ENCODE data around the gene SAC3D1. TPM values are rescaled to one million over a fixed set of nuclear protein-coding genes. Genes with fewer than 3 reads are reported as not detected.

Gene SAC3D1
- total and polyA plus RNA-seq, 2 experiments from 2014 or later = 12.8 to 14.9 TPM

DNA sequence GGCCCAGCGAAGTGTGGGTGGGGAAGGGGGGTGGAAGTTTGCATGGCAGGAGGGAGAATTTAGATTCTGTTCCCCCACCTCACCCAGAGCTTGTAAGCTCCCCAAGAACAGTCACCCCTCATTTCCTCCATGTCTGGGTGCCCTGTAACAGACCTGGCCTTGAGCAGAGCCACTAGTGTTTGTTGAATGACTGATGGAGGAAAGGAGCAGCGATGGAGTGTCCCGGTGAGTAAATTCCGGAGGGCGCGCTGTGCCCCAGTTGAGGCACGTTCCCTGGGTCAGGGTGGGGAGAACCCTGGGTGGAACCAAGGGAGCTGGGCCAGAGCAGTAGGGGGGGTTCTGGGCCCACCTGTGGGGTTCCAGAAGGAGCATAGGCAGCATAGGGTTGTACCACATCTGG, 16.5 kb downstream of the SAC3D1 start:
- H3K9me2 ChIP-seq (ENCODE audit: insufficient read depth) = no peaks in the 10 kb centered on the region
- no peaks in the 10 kb centered on the region for H3K9me3 ChIP-seq (ENCODE audit: low read depth)
- H3K4me2 ChIP-seq (ENCODE audit: unreplicated experiment) = no peak overlapping the region
- no peak overlapping the region for H2AFZ ChIP-seq
- H3K79me2 ChIP-seq (ENCODE audit: insufficient read depth) = no peaks in the 10 kb centered on the region
- no peak overlapping the region for H3K4me3 ChIP-seq
- no peaks in the 10 kb centered on the region for H3K36me3 ChIP-seq (ENCODE audit: low read depth)
- in situ Hi-C loops (cut with MboI) = no loop called here
- TF ChIP-seq EZH2phosphoT487 (IDR thresholded peaks at IDR 0.05; ENCODE audit: insufficient read depth, low read depth) (no peak), EZH2 (IDR thresholded peaks at IDR 0.05; ENCODE audit: insufficient read depth, poor library complexity, severe bottlenecking) (no peak)
- H3K4me1 ChIP-seq (ENCODE audit: insufficient read depth) = no peaks in the 10 kb centered on the region
- H3F3A ChIP-seq (ENCODE audit: insufficient read depth) = no peaks in the 10 kb centered on the region
- no peak for DNase-seq
- no peak overlapping the region for H3K27ac ChIP-seq
- WGBS, 2 experiments (ENCODE audit: low coverage in 1 of 2, low lambda C conversion rate in 2 of 2, missing lambda C conversion rate in 2 of 2) = 65 to 70% methylated on average over 7 of the region's 7 CpGs
- no peak overlapping the region for H3K9ac ChIP-seq
- no peaks in the 10 kb centered on the region for H3K27me3 ChIP-seq (replicated peaks; ENCODE audit: insufficient read depth)
- no peaks in the 10 kb centered on the region for H4K20me1 ChIP-seq (ENCODE audit: insufficient read depth)

DNA sequence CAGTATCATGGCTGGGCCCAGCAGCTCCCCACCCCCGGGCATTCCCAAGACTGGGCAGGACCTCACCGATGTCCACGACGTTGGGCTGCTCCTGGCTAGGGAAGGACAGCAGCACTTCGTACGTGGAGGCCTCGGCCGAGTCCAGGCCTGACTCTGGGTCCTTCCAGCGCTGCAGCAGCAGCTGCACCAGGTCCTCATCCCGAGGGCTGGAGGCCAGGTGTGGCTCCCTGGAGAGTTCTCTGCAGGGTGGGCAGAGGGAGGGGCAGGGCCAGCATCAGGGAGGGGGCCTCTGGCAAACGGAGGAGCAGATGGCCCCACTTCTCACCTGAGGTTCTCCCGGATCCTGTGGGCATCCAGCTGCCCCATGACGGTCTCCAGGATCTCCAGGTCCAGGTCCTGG, 17.0 kb downstream of the SAC3D1 start:
- Histone ChIP-seq H3K4me3 (no peak overlapping the region), H2AFZ (no peak overlapping the region), H3K27me3 (replicated peaks; ENCODE audit: insufficient read depth) (no peaks in the 10 kb centered on the region), H3K79me2 (ENCODE audit: insufficient read depth) (no peaks in the 10 kb centered on the region), H3K9ac (no peak overlapping the region), H3K27ac (no peak overlapping the region), H3K9me3 (ENCODE audit: low read depth) (no peaks in the 10 kb centered on the region), H4K20me1 (ENCODE audit: insufficient read depth) (no peaks in the 10 kb centered on the region), H3K4me1 (ENCODE audit: insufficient read depth) (no peaks in the 10 kb centered on the region), H3K4me2 (ENCODE audit: unreplicated experiment) (no peak overlapping the region), H3F3A (ENCODE audit: insufficient read depth) (no peaks in the 10 kb centered on the region), H3K36me3 (ENCODE audit: low read depth) (no peaks in the 10 kb centered on the region), H3K9me2 (ENCODE audit: insufficient read depth) (no peaks in the 10 kb centered on the region)
- TF ChIP-seq EZH2 (IDR thresholded peaks at IDR 0.05; ENCODE audit: insufficient read depth, poor library complexity, severe bottlenecking) (no peak), EZH2phosphoT487 (IDR thresholded peaks at IDR 0.05; ENCODE audit: insufficient read depth, low read depth) (no peak)
- in situ Hi-C loops (cut with MboI) = no loop called here
- WGBS, 2 experiments (ENCODE audit: low coverage in 1 of 2, low lambda C conversion rate in 2 of 2, missing lambda C conversion rate in 2 of 2) = 62 to 65% methylated on average over 12 to 13 of the region's 13 CpGs
- DNase-seq = no peak

DNA sequence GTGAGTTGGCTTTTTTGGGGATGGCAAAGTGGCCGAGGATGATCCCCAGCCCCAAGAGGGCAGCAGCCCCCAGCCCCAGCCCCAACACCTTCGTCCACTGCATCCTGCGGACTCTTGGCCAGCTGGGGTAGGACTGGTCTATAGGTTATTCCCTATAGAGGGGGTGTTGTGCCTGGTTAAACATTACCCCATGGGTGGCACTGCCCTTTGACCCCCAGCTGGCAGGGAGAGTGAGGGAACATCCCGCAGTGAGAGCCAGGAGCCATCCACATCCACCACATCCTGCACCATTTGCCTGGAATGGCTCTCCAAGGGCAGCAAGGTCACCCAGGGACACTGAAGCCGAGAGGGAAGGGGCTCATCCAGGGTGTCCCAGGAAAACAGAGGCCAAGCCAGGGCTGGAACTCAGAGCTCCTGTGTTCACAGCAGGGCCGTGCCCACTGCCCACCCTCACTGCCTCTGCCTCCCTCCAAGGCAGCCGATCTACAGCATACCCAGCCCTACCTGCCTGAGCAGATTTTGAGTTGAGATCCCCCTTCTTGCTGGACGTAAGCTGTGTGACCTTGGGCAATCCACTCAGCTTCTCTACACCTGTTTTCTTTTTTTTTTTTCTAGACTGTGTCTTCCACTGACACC, 17.5 kb downstream of the SAC3D1 start, which contains the start of gene NAALADL1:
Gene NAALADL1 (minus strand): TSS at position 135 of the 636 bp plus-strand sequence. CDS start 32 bp downstream, at position 103.
- Histone ChIP-seq H3K27ac (no peak within 1 kb of the TSS), H3K4me1 (ENCODE audit: insufficient read depth) (no peaks in the 10 kb centered on the region), H3K79me2 (ENCODE audit: insufficient read depth) (no peaks in the 10 kb centered on the region), H3K9me2 (ENCODE audit: insufficient read depth) (no peaks in the 10 kb centered on the region), H3K9me3 (ENCODE audit: low read depth) (no peaks in the 10 kb centered on the region), H3K4me3 (no peak within 1 kb of the TSS), H3F3A (ENCODE audit: insufficient read depth) (no peaks in the 10 kb centered on the region), H3K4me2 (ENCODE audit: unreplicated experiment) (no peak within 1 kb of the TSS), H2AFZ (no peak within 1 kb of the TSS), H4K20me1 (ENCODE audit: insufficient read depth) (no peaks in the 10 kb centered on the region), H3K27me3 (replicated peaks; ENCODE audit: insufficient read depth) (no peaks in the 10 kb centered on the region), H3K9ac (no peak within 1 kb of the TSS), H3K36me3 (ENCODE audit: low read depth) (no peaks in the 10 kb centered on the region)
- DNase-seq = no peak
- TF ChIP-seq EZH2 (IDR thresholded peaks at IDR 0.05; ENCODE audit: insufficient read depth, poor library complexity, severe bottlenecking) (no peak), EZH2phosphoT487 (IDR thresholded peaks at IDR 0.05; ENCODE audit: insufficient read depth, low read depth) (no peak)
- in situ Hi-C loops (cut with MboI) = no loop called here
- 53 to 64% methylated on average over 8 of the region's 8 CpGs for WGBS, 2 experiments (ENCODE audit: low coverage in 1 of 2, low lambda C conversion rate in 2 of 2, missing lambda C conversion rate in 2 of 2)

DNA sequence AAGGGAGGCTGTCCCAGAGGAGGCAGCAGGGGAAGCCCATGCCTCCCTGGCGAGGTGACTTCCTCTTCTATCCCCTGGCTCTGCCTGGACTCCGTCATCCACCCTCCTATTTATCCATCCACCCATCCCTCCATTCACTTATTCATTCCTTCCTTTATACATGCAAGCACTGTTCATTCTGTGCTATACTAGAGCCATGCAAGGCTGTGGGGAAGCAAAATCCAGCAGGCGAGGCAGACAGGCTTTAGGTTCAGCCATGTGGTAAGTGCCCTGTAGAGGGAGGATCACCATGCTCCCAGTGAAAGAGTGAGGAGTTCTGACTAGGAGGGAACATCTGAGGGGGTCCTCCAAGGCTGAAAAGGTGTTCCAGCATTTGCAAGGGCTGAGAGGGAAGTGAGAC, 18.5 kb downstream of the SAC3D1 start:
- in situ Hi-C loops (cut with MboI) = no loop called here
- DNase-seq = no peak
- Histone ChIP-seq H3K4me3 (no peak overlapping the region), H3K9ac (no peak overlapping the region), H3K9me3 (ENCODE audit: low read depth) (no peaks in the 10 kb centered on the region), H2AFZ (no peak overlapping the region), H3K27ac (no peak overlapping the region), H3K9me2 (ENCODE audit: insufficient read depth) (no peaks in the 10 kb centered on the region), H3K36me3 (ENCODE audit: low read depth) (no peaks in the 10 kb centered on the region), H3K79me2 (ENCODE audit: insufficient read depth) (no peaks in the 10 kb centered on the region), H3K4me2 (ENCODE audit: unreplicated experiment) (no peak overlapping the region), H3K27me3 (replicated peaks; ENCODE audit: insufficient read depth) (no peaks in the 10 kb centered on the region), H3F3A (ENCODE audit: insufficient read depth) (no peaks in the 10 kb centered on the region), H4K20me1 (ENCODE audit: insufficient read depth) (no peaks in the 10 kb centered on the region), H3K4me1 (ENCODE audit: insufficient read depth) (no peaks in the 10 kb centered on the region)
- WGBS, 2 experiments (ENCODE audit: low coverage in 1 of 2, low lambda C conversion rate in 2 of 2, missing lambda C conversion rate in 2 of 2) = 13 to 28% methylated on average over 3 of the region's 3 CpGs
- TF ChIP-seq EZH2phosphoT487 (IDR thresholded peaks at IDR 0.05; ENCODE audit: insufficient read depth, low read depth) (no peak), EZH2 (IDR thresholded peaks at IDR 0.05; ENCODE audit: insufficient read depth, poor library complexity, severe bottlenecking) (no peak)
